Left ventricle myocardium inferior (tissue), 1 donor: ENCODE measurements around the gene RGMA. TPM values are rescaled to one million over a fixed set of nuclear protein-coding genes. Genes with fewer than 3 reads are reported as not detected.

Source experiments
- DNase-seq: peaks from one replicate; pipeline ENCODE4 v3.0.0-alpha.2; 2020
- H3K27ac ChIP-seq: fragments of 200-600 bp; replicated peaks from 2 replicates; pipeline ENCODE4 v1.8.0; 2021
- H3K27me3 ChIP-seq: fragments of 200-600 bp; 2 replicates; pipeline ENCODE4 v1.8.0; 2021; ENCODE audit warnings: low read depth
- H3K36me3 ChIP-seq: fragments of 200-600 bp; 2 replicates; pipeline ENCODE4 v1.8.0; 2021
- H3K4me1 ChIP-seq: fragments of 200-600 bp; 2 replicates; pipeline ENCODE4 v1.8.0; 2021
- H3K4me3 ChIP-seq: fragments of 200-600 bp; 2 replicates; pipeline ENCODE4 v1.8.0; 2021; ENCODE audit warnings: mild to moderate bottlenecking, moderate library complexity
- H3K9me3 ChIP-seq: fragments of 200-600 bp; replicated peaks from 2 replicates; pipeline ENCODE4 v1.8.0; 2021
- CTCF ChIP-seq: fragments of 200-600 bp; IDR thresholded peaks from 2 replicates; pipeline ENCODE4 v1.8.0; 2021; ENCODE audit warnings: antibody characterized with exemption, mild to moderate bottlenecking, borderline replicate concordance
- intact Hi-C: fragments of 100-400 bp; cut with micrococcal nuclease; formaldehyde crosslinking; loops from one replicate; pipeline ENCODE4 v1.11.0; 2022
- total RNA-seq: library from RNA; stranded (reverse); fragmentation: NEBNext Ultra II Directional; extraction: Animal tissue kit (Norgen Biotek cat#: 25700); gene quantifications from one replicate; pipeline ENCODE4 v1.2.1, GENCODE V29; 2021
- donor health status: DM: no; HTN: yes; CAD: no; lungs with severe emphysema.

Gene RGMA
- total RNA-seq, 1 donor from 2014 or later = 16.9 TPM

GRCh38 chr15:93060336-93061248 is 28.4 kb downstream of the RGMA start:
- no peak for TF ChIP-seq CTCF
- no peak for DNase-seq
- intact Hi-C loops = no loop called here
- H3K27ac ChIP-seq = no peak overlapping the region
- peaks cover 83% of the 10 kb centered on the region for H3K4me1 ChIP-seq
- no peaks in the 10 kb centered on the region for H3K9me3 ChIP-seq
- H3K27me3 ChIP-seq = peaks cover 3% of the 10 kb centered on the region
- H3K4me3 ChIP-seq = peak overlapping the region; percentile 46
- H3K36me3 ChIP-seq = peaks cover 2% of the 10 kb centered on the region

- no peak for TF ChIP-seq CTCF
- Histone ChIP-seq H3K4me1 (peaks cover 72% of the 10 kb centered on the region), H3K9me3 (no peaks in the 10 kb centered on the region), H3K4me3 (no peak overlapping the region), H3K27me3 (peaks cover 3% of the 10 kb centered on the region), H3K27ac (no peak overlapping the region), H3K36me3 (no peaks in the 10 kb centered on the region)
- DNase-seq = no peak
- intact Hi-C loops = no loop called here
These were observed 29.6 kb downstream of the RGMA start for GRCh38 chr15:93059442-93059841.

- Histone ChIP-seq H3K4me3 (no peak overlapping the region), H3K36me3 (no peaks in the 10 kb centered on the region), H3K4me1 (peaks cover 67% of the 10 kb centered on the region), H3K27ac (no peak overlapping the region), H3K27me3 (peaks cover 3% of the 10 kb centered on the region), H3K9me3 (no peaks in the 10 kb centered on the region)
- intact Hi-C loops = no loop called here
- no peak for DNase-seq
- no peak for TF ChIP-seq CTCF
These were observed 30.0 kb downstream of the RGMA start for GRCh38 chr15:93058904-93059427.

GRCh38 chr15:93058128-93058527 is 30.9 kb downstream of the RGMA start:
- DNase-seq = no peak

GRCh38 chr15:93057618-93058017 is 31.4 kb downstream of the RGMA start:
- no peak for TF ChIP-seq CTCF

More at GRCh38 chr15:93058128-93058527, 30.9 kb downstream of the RGMA start:
- Histone ChIP-seq H3K36me3 (no peaks in the 10 kb centered on the region), H3K4me1 (peaks cover 59% of the 10 kb centered on the region), H3K4me3 (no peak overlapping the region), H3K9me3 (no peaks in the 10 kb centered on the region), H3K27me3 (peaks cover 3% of the 10 kb centered on the region), H3K27ac (no peak overlapping the region)
- no peak for TF ChIP-seq CTCF
- intact Hi-C loops = no loop called here

More at GRCh38 chr15:93057618-93058017, 31.4 kb downstream of the RGMA start:
- no peak for DNase-seq
- H3K4me1 ChIP-seq = peaks cover 54% of the 10 kb centered on the region
- no peak overlapping the region for H3K4me3 ChIP-seq
- intact Hi-C loops = no loop called here
- no peaks in the 10 kb centered on the region for H3K9me3 ChIP-seq
- H3K27ac ChIP-seq = no peak overlapping the region
- no peaks in the 10 kb centered on the region for H3K36me3 ChIP-seq
- H3K27me3 ChIP-seq = peaks cover 3% of the 10 kb centered on the region
